ENCODE results near the gene ZSCAN16. TPM values are rescaled to one million over a fixed set of nuclear protein-coding genes. Genes with fewer than 3 reads are reported as not detected.

The ZSCAN16 gene
- total and polyA plus RNA-seq, 9 of the 15 experiments (the other 6 are each of a cell fraction or from before 2014, with no cell fraction given) = 0.08 TPM; not detected in 8

DNA sequence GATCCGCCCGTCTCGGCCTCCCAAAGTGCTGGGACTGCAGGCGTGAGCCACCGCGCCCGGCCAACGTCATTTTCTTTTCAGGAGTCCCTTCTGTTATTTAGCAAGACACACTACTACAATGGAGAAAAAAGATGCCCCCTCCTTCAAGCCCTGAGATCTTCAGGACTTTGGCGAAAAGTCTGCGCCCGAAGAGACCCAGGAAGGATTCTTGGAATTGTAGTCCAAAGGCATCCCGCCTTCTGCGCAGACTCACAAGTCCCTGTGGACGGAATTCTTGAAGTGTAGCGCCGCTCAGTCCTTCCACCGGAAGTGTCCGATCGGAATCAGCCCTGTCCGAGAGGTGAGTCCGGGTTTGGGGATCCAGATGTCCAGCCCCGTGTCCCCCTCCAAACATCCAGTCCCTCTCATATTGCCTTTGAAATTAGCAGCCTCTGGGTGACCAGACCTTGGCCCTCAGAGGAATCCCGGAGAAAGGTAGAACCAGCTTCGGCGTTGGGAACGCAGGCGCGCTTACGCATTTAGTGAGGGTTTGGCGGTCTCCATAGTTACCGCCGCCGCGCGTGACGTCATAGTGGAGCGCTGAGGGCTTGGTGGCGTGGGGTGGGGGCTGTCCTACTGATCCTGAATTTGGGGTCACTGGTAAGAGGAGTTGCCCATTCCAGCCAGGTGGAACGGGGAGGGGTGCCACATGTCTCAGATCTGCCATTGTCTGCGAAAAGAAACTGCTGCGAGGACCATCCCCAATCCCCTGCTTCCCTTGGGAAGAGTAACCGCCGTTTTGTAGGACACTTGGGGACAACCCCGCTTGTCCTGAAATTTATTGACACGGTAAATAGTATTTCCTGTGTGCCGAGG is 43.6 kb upstream of the ZSCAN16 start (continued):
- TF ChIP-seq ZNF436 (CRISPR knock-in tag; IDR thresholded peaks at IDR 0.05) (no peak), ZNF274 (IDR thresholded peaks at IDR 0.05; ENCODE audit: borderline replicate concordance, low read depth, low read length) (no peak), HIVEP1 (CRISPR knock-in tag; IDR thresholded peaks at IDR 0.05) (no peak), NCOA6 (IDR thresholded peaks at IDR 0.05) (no peak), HNRNPLL (IDR thresholded peaks at IDR 0.05; ENCODE audit: low read depth, low read length, poor library complexity, severe bottlenecking) (peak; percentile 96), SETDB1 (IDR thresholded peaks at IDR 0.05; ENCODE audit: low read length) (no peak), CHCHD3 (CRISPR knock-in tag; IDR thresholded peaks at IDR 0.05) (no peak), TBP (optimal IDR thresholded peaks at IDR 0.05; ENCODE audit: low read depth, low read length) (peak; percentile 62), EP300 (IDR thresholded peaks at IDR 0.05; ENCODE audit: low read length) (peak; percentile 68; the same call in 1 of the 2 replicates), FOXJ2 (tag; IDR thresholded peaks at IDR 0.05) (no peak; the same call in 1 of the 2 replicates), TARDBP (IDR thresholded peaks at IDR 0.05) (peak; percentile 73; the same call in 1 of the 2 replicates), MCM5 (IDR thresholded peaks at IDR 0.05; ENCODE audit: low read depth) (no peak), ESRRA (IDR thresholded peaks at IDR 0.05; ENCODE audit: borderline replicate concordance, low read depth) (peak; percentile 75), TOE1 (IDR thresholded peaks at IDR 0.05; ENCODE audit: borderline replicate concordance) (peak; percentile 91), TOE1 (CRISPR knock-in tag; IDR thresholded peaks at IDR 0.05; ENCODE audit: borderline replicate concordance, low read depth) (no peak)
- TF ChIP-seq, protein P1, sequence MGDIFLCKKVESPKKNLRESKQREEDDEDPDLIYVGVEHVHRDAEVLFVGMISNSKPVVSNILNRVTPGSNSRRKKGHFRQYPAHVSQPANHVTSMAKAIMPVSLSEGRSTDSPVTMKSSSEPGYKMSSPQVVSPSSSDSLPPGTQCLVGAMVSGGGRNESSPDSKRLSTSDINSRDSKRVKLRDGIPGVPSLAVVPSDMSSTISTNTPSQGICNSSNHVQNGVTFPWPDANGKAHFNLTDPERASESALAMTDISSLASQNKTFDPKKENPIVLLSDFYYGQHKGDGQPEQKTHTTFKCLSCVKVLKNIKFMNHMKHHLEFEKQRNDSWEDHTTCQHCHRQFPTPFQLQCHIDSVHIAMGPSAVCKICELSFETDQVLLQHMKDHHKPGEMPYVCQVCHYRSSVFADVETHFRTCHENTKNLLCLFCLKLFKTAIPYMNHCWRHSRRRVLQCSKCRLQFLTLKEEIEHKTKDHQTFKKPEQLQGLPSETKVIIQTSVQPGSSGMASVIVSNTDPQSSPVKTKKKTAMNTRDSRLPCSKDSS (IDR thresholded peaks at IDR 0.05; ENCODE audit: low read depth, partially characterized antibody) = no peak
- TF ChIP-seq, protein P2, sequence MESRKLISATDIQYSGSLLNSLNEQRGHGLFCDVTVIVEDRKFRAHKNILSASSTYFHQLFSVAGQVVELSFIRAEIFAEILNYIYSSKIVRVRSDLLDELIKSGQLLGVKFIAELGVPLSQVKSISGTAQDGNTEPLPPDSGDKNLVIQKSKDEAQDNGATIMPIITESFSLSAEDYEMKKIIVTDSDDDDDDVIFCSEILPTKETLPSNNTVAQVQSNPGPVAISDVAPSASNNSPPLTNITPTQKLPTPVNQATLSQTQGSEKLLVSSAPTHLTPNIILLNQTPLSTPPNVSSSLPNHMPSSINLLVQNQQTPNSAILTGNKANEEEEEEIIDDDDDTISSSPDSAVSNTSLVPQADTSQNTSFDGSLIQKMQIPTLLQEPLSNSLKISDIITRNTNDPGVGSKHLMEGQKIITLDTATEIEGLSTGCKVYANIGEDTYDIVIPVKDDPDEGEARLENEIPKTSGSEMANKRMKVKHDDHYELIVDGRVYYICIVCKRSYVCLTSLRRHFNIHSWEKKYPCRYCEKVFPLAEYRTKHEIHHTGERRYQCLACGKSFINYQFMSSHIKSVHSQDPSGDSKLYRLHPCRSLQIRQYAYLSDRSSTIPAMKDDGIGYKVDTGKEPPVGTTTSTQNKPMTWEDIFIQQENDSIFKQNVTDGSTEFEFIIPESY (CRISPR knock-in tag; IDR thresholded peaks at IDR 0.05) = 0 out of 2 replicates have a peak, but pooled peaks have one; percentile 40
- TF ChIP-seq, protein P3, sequence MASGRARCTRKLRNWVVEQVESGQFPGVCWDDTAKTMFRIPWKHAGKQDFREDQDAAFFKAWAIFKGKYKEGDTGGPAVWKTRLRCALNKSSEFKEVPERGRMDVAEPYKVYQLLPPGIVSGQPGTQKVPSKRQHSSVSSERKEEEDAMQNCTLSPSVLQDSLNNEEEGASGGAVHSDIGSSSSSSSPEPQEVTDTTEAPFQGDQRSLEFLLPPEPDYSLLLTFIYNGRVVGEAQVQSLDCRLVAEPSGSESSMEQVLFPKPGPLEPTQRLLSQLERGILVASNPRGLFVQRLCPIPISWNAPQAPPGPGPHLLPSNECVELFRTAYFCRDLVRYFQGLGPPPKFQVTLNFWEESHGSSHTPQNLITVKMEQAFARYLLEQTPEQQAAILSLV (tag; IDR thresholded peaks at IDR 0.05) = peak; percentile 67; the same call in 1 of the 2 replicates
- TF ChIP-seq, protein P4, sequence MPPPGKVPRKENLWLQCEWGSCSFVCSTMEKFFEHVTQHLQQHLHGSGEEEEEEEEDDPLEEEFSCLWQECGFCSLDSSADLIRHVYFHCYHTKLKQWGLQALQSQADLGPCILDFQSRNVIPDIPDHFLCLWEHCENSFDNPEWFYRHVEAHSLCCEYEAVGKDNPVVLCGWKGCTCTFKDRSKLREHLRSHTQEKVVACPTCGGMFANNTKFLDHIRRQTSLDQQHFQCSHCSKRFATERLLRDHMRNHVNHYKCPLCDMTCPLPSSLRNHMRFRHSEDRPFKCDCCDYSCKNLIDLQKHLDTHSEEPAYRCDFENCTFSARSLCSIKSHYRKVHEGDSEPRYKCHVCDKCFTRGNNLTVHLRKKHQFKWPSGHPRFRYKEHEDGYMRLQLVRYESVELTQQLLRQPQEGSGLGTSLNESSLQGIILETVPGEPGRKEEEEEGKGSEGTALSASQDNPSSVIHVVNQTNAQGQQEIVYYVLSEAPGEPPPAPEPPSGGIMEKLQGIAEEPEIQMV (tag; conservative IDR thresholded peaks at IDR 0.05; ENCODE audit: low read depth) = no peak
